ENCODE results near the gene EFNA2. TPM values are rescaled to one million over a fixed set of nuclear protein-coding genes. Genes with fewer than 3 reads are reported as not detected.
"Not testable (repeated sequence)": the region's sequence is repeated elsewhere in the genome, so short reads cannot be mapped to it uniquely, and the experiment has no call there.

EFNA2 gene
- total RNA-seq, 1 experiment from 2014 or later, result 2.8 TPM

DNA sequence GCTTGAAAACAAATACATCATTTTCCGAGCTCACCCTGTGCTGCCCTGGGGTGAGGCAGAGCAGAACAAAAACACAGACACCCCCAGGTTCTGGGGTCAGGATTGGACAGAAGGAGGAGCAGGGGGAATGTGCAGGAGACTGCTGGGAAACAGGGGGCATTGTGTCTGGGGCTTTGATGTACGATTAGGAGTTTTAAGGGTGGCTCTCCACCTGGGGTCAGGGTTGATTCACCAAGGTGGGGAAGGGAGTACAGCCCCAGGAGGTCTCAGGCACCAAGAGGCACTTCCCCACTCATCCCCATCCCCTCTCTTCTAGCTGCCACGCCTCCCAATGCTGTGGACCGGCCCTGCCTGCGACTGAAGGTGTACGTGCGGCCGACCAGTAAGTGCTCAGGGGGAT lies 12.6 kb downstream of the EFNA2 start:
- no peaks in the 10 kb centered on the region for H3K4me1 ChIP-seq
- H3K27ac ChIP-seq, result no peak overlapping the region
- no peak for DNase-seq
- H3K27me3 ChIP-seq, result peaks cover 17% of the 10 kb centered on the region
- no peaks in the 10 kb centered on the region for H3K36me3 ChIP-seq
- H3K4me3 ChIP-seq, result no peak overlapping the region
- no peaks in the 10 kb centered on the region for H3K9me3 ChIP-seq (replicated peaks)

DNA sequence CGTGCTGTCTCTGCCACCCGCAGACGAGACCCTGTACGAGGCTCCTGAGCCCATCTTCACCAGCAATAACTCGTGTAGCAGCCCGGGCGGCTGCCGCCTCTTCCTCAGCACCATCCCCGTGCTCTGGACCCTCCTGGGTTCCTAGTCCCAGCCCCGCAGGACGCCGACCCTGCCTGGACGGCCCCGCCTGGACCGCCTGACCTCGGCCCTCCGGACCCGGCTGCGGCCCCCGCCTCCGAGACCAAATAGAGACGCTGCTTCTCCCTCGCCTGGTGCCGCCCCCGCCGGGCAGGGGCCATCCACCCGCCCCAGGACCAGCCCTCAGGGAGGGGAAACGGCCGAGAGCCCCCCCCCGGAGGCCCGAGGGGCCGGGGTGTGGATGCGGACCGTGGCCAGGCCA lies 14.1 kb downstream of the EFNA2 start:
- H3K4me3 ChIP-seq, result no peak overlapping the region
- DNase-seq, result no peak
- no peaks in the 10 kb centered on the region for H3K4me1 ChIP-seq
- H3K36me3 ChIP-seq, result no peaks in the 10 kb centered on the region
- H3K27ac ChIP-seq, result no peak overlapping the region
- H3K9me3 ChIP-seq (replicated peaks), result no peaks in the 10 kb centered on the region
- peaks cover 19% of the 10 kb centered on the region for H3K27me3 ChIP-seq

DNA sequence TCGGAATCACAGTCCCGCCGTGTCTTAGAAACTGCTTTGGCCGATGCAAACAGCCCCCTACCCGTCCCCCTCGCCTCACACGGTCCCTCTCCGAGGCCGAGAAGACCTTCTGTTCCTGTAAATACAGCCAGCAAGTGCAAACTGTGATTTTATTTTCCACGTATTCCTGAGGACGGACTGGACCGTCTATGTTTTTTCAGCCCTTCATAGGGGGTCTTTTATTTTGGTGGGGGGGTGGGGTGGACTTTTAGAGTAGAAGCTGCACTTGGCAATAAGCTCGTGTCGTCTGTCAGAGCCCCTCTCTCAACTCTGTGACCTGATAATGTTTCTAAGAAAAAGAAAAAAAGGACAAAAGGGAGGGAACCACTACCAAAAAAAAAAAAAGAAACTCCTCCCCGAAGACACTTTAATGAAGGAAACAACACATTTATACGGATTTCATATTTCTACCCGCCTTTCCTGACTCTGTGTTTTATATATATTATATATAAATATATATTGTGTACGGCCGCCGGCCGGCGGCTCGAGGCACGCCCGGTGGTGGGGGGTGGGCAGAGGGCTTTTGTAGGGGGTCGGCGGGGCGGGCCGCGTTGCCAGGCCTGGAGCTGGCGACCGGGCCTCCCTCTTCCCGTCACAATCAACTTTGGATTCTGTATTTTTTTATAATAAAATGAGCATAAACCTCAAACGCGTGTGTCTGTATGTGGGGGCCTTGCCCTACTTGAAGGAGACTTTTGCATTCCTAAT lies 15.2 kb downstream of the EFNA2 start:
- DNase-seq, result no peak
- Histone ChIP-seq H3K27ac (no peak overlapping the region), H3K9me3 (replicated peaks) (no peaks in the 10 kb centered on the region), H3K4me3 (no peak overlapping the region), H3K27me3 (peaks cover 19% of the 10 kb centered on the region), H3K4me1 (no peaks in the 10 kb centered on the region), H3K36me3 (no peaks in the 10 kb centered on the region)

DNA sequence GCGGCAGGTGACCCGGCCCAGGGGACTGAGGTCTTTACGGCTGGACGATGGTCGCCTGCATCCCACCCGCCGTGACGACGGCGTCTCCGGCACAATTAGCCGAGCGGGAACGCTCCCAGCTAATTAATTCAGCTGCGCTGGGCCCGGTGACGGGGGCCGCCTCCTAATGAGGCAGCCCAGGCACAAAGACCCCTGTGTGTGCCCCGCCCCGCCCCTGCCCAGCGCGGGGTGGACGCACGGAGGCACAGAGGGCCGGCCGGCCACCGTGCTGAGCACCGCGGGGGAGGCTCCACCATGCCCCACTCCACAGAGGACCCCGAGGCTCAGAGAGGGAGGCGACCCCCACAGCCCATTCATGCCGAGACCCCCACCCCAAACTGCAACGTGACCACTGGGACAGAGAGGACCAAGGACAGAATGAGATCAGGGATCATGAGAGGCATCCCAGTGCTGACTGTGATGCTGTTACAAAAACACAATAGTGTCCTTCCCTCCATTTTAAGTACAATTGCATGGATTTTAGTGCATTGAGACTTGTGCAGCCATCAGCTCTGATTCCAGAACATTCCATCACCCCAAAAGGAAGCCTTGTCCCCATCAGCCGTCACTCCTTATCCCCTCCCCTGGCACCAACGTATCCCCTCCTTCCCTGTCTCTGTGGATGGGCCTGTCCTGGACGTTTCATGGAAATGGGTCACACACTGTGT lies 17.0 kb downstream of the EFNA2 start:
- DNase-seq, result no peak
- no peak overlapping the region for H3K4me3 ChIP-seq
- no peaks in the 10 kb centered on the region for H3K4me1 ChIP-seq
- H3K27ac ChIP-seq, result no peak overlapping the region
- peaks cover 19% of the 10 kb centered on the region for H3K27me3 ChIP-seq
- H3K9me3 ChIP-seq (replicated peaks), result no peaks in the 10 kb centered on the region
- H3K36me3 ChIP-seq, result no peaks in the 10 kb centered on the region

DNA sequence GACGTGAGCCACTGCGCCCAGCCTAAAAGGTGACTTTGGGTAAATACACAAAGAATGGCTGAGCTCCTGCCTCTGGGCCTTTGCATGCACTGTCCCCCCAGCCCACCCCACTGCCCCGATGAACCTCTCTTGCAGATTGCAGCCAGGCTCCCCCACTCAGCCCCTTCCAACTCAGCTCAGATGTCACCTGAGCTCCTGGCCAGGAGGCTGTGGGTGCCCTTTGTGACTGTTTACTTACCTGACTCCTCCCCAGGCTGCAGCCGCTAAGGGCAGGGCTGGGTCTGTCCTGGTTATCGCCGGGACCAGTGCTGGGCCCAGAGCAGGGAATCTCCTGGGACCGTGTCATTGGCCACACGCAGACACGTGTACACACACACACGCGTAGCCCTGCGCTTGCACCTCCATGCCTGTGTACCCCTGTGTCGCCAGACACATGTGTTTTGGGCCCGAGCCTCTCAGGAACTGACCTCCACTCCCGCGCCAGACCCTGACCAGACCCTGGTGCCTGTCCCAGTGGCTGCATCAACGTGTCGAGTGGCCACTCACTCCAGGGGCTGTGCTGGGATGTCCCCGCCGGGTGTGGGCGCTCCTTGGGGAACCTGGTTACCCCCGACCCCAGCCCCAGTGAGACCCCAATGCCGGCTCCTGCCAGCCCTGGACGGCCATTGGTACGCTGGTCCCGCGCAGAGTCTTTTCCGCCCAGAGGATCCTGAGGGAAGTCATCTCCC lies 18.7 kb downstream of the EFNA2 start:
- no peaks in the 10 kb centered on the region for H3K4me1 ChIP-seq
- H3K4me3 ChIP-seq, result no peak overlapping the region
- no peak for DNase-seq
- peaks cover 24% of the 10 kb centered on the region for H3K27me3 ChIP-seq
- H3K36me3 ChIP-seq, result no peaks in the 10 kb centered on the region
- H3K27ac ChIP-seq, result no peak overlapping the region
- no peaks in the 10 kb centered on the region for H3K9me3 ChIP-seq (replicated peaks)

DNA sequence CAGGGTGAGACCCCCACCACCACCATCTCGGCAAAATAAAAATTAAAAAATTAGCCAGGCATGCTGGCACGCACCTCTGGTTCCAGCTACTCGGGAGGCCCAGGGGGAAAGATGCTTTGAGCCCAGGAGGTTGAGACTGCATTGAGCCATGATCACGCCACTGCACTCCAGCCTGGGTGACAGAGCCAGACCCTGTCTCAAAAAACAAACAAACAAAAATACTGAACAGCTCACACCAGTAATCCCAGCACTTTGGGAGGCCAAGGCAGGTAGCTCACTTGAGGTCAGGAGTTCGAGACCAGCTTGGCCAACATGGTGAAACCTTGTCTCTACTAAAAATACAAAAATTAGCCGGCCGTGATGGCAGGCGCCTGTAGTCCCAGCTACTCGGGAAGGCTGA lies 19.7 kb downstream of the EFNA2 start:
- H3K4me3 ChIP-seq; H3K27ac ChIP-seq; H3K36me3 ChIP-seq; H3K4me1 ChIP-seq; H3K9me3 ChIP-seq (replicated peaks); DNase-seq: not testable (repeated sequence)
- H3K27me3 ChIP-seq, result peaks cover 31% of the 10 kb centered on the region

DNA sequence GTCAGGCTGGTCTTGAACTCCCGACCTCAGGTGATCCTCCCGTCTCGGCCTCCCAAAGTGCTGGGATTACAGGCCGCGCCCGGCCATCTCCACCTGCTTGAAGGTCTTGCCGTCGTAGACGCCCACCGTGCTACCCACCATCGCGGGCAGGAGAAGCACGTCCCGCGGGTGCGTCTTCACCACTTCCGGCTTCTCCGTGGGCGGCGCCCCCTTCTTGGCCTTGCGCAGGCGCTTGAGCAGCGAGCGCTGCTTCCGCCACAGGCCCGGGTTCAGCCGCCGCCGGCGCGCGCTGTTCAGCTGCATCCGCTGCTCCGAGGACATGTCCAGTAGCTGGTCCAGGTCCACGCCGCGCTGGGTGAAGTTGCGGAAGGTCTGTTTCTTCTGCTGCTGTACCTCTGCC lies 21.6 kb downstream of the EFNA2 start:
- peaks cover 10% of the 10 kb centered on the region for H3K4me1 ChIP-seq
- no peaks in the 10 kb centered on the region for H3K36me3 ChIP-seq
- H3K4me3 ChIP-seq, result no peak overlapping the region
- DNase-seq, result no peak
- no peaks in the 10 kb centered on the region for H3K9me3 ChIP-seq (replicated peaks)
- no peak overlapping the region for H3K27ac ChIP-seq
- peaks cover 29% of the 10 kb centered on the region for H3K27me3 ChIP-seq

DNA sequence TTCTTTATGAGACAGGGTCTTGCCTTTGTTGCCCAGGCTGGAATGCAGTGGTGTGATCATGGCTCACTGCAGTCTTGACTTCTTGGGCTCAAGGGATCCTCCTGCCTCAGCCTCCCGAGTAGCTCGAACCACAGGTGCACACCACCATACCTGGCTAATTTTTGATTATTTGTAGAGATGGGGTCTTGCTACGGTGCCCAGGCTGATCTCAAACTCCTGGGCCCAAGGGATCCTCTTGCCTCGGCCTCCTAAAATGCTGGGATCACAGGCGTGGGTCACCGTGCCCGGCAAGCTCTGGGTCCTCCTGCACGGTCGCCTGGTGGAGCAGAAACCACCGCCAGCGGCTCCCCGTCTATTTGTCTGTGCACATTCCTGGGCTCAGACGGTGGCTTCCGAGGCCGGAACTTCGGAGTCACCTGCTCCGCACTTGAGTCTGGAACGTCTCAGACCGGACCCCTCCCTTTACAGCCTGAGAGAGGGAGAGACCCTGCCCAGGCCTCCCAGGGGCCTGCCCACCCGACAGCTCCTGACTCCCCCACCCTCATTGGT lies 22.2 kb downstream of the EFNA2 start:
- Histone ChIP-seq H3K4me3 (no peak overlapping the region), H3K4me1 (peaks cover 13% of the 10 kb centered on the region), H3K27ac (no peak overlapping the region), H3K36me3 (no peaks in the 10 kb centered on the region), H3K27me3 (peaks cover 24% of the 10 kb centered on the region), H3K9me3 (replicated peaks) (no peaks in the 10 kb centered on the region)
- no peak for DNase-seq

DNA sequence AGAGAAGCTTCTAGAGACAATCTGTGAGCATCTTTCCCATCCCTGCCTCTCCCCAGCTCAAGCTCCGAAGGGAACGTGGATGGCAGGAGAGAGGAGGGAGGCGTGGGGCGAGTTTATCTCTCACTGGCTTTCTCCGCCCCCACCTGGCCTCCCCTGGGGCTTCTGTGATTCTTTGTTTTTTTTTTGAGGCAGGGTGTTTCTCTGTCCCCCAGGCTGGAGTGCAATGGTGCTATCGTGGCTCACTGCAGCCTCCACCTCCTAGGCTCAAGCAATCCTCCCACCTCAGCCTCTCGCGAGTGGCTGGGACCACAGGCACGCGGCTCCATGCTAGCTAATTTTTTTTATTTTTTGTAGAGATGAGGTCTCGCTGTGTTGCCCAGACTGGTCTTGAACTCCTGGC lies 23.0 kb downstream of the EFNA2 start:
- Histone ChIP-seq H3K36me3 (no peaks in the 10 kb centered on the region), H3K9me3 (replicated peaks) (no peaks in the 10 kb centered on the region), H3K27ac (no peak overlapping the region), H3K27me3 (peaks cover 15% of the 10 kb centered on the region), H3K4me1 (peaks cover 22% of the 10 kb centered on the region), H3K4me3 (no peak overlapping the region)
- no peak for DNase-seq

DNA sequence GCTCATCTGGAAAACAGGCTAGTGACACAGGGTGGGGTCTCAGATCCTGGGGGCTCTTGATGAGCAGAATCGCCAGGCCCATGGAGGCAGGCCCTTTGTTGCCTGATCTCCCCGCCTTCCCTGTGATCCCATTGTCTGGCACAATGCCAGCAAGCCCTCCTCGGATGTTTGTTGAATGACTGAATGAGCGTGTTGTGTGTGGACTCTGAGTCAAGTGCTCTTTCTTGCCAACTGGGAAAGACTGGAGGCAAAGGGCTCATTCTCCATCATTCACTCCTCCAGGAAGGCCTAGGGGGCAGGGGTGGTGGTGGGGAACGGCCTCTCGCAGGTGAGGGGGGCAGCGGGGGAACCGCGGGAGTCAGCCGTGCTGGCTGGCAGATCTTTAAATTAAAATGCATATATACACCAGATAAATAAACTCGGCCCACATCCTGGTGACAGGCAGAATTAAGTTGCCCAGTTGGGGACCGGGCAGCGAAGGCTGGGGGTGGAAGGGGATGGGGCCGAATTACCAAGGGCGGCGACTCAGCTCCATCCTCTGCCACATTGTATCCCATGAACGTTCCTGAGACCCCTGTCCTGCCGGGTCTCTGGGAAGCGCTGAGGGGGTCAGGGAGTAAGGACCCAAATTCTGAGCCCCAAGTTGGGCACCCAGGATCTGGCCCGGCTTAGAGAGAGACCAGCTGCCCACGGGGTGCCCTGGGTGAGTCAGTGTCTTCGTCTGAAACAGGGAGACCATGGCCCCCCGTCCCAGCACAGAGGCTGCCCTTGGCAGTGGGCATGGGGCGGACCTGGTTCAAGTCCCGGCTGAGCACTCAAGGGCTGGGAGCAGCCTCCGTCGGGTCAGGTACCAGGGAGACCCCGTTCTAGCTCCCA lies 24.5 kb downstream of the EFNA2 start:
- H3K36me3 ChIP-seq, result no peaks in the 10 kb centered on the region
- H3K4me3 ChIP-seq, result no peak overlapping the region

DNA sequence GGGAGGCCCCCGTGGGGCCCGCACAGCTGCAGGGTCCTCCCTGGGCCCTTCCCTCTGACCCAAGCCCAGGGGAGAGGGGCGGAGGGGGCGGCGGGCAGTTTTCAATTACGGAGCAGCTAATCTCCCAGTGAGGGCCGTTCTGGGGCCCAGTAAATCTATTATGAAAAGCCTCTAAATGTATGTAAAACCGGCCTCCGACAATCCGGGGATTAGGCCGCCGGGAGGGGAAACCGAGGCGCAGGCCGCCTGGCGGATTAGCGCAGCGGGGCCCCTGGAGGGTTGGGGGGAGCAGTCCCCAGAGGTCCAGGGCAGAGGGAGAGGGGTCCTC lies 25.1 kb downstream of the EFNA2 start:
- Histone ChIP-seq H3K4me3 (peak overlapping the region; percentile 33; the same call in 1 of the 2 replicates), H3K36me3 (no peaks in the 10 kb centered on the region), H3K9me3 (replicated peaks) (no peaks in the 10 kb centered on the region), H3K27me3 (peaks cover 14% of the 10 kb centered on the region; the same call in 1 of the 2 replicates), H3K27ac (no peak overlapping the region), H3K4me1 (peaks cover 30% of the 10 kb centered on the region)
- no peak for DNase-seq

More for the DNA sequence above, 24.5 kb downstream of the EFNA2 start:
- peaks cover 14% of the 10 kb centered on the region; the same call in 1 of the 2 replicates for H3K27me3 ChIP-seq
- H3K9me3 ChIP-seq (replicated peaks), result no peaks in the 10 kb centered on the region
- H3K4me1 ChIP-seq, result peaks cover 30% of the 10 kb centered on the region
- DNase-seq, result peak in 1 of 2 experiments; percentile 36
- H3K27ac ChIP-seq, result no peak overlapping the region

DNA sequence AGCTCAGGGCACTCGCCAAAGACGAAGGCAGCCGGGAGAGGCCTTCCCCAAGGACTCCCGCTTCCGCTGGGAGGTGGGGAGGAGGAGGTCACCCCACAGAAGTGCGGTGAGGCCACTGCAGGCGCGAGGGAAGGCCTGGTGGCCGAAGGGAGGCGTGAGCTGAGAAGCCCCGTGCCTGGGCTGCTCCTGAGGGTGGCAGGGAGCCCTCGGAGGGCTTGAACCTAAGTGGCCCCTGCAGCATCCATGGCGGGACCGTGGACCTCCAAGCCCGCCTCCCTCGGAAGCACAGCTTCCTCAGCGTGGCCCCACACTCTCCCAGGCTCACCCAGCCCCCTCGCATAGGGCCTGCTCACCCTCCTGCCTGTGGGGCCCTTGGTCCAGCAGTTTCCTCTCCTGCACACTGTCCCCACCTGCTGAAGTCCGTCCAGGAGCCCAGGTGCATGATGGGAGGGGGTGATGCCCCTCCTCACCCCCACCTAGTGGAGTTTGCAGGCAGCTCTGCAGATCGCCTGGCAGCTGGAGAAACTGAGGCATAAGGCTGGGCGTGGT lies 25.9 kb downstream of the EFNA2 start:
- H3K36me3 ChIP-seq, result no peaks in the 10 kb centered on the region
- peaks cover 14% of the 10 kb centered on the region; the same call in 1 of the 2 replicates for H3K27me3 ChIP-seq
- peak overlapping the region; percentile 33 for H3K4me3 ChIP-seq
- peak; percentile 71 to 74 for DNase-seq
- no peaks in the 10 kb centered on the region for H3K9me3 ChIP-seq (replicated peaks)
- H3K4me1 ChIP-seq, result peaks cover 30% of the 10 kb centered on the region
- H3K27ac ChIP-seq, result peak overlapping the region; percentile 76

DNA sequence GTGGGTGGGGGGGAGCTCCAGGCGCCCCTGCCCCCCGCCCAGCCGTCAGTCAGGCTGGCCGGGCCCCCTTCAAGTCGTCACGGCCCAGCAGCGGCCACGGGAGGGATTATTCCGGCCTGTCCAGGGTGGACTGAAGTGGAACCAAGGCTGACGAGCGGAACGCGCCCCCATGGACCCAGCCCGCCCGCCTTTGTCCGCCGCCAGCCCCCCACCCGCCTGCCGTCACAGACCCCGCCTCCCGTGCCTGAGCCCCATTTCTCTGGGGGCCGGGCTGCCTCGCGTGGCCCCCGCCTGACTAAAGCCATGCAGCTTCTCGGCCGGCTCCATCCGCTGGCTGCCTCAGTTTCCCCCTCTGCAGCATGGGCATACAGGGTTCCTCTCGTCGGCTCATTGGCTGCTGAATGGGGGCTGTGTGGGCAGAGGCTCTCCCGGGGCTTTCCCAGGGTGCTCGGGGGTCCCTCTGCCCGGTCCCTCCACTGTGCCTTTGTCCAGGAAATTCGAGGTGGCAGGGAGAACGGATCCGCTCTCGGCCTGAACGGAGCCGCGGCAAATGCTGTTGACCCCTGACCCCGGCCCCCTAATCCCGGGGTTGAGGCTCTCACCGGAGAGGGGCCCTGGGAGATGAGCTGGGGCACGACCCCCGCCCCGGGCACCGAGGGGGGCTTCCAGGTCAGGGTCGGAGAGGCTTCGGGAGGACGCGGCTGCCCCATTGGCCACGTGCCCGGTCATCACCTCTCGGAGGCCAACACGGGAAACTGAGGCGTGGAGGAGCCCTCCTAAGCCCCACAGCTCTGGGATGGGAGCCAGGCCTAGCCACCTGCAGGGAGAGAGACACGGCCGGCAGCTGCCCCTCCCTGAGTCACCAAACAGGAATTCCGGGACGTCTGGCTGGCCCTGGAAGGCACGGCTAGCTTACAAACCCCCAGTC lies 27.4 kb downstream of the EFNA2 start:
- H3K4me1 ChIP-seq, result peaks cover 30% of the 10 kb centered on the region
- H3K4me3 ChIP-seq, result peak overlapping the region; percentile 34
- H3K9me3 ChIP-seq (replicated peaks), result no peaks in the 10 kb centered on the region
- peak overlapping the region; percentile 76 for H3K27ac ChIP-seq
- DNase-seq, result peak; percentile 83 to 87
- H3K27me3 ChIP-seq, result peaks cover 25% of the 10 kb centered on the region
- no peaks in the 10 kb centered on the region for H3K36me3 ChIP-seq

Data from SJCRH30 (cell line).